HG02943 (cell line): ENCODE measurements around the gene CCDC171.

ENCODE experiments used
- ATAC-seq: cut with Tn5 transposase; IDR thresholded peaks from one replicate; pipeline ENCODE4 v1.9.1; 2021; ENCODE audit warnings: mild to moderate bottlenecking, low read depth, moderate library complexity; ENCODE audit not compliant: unreplicated experiment

CCDC171 gene

DNA sequence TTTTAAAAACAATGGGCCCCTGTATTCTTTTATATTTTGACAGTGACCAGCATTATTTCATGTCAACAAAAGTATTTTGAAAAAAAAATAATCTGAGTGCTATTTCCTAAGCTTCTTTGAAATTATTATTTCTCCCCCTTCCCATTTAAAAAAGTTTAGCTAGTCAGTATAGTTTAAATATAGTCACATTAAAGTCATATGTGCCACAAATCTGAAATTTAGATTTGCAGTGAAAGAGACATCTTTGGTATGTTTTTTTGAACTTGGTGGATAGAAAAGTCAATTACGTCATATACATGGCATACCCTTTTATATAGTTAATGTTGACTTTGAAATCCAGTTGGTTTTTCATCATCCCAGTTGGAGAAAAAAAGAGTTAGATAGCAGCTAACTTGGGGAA, 297.0 kb downstream of the CCDC171 start:
- ATAC-seq: no peak

DNA sequence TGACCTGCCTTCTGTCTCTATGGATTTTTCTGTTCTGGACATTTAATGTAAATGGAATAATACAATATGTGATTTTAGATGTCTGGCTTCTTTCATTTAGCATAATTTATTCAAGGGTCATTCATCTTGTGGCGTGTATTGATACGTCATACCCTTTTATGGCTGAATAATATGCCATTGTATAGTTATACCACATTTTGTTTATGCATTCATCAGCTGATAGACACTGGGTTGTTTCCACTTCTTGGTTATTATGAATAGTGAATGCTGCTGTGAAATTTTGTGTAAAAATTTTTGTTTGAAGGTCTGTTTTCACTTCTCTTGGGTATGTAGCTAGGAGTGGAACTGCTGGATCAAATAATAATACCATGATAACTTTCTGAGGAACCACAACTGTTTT, 298.9 kb downstream of the CCDC171 start:
- no peak for ATAC-seq

DNA sequence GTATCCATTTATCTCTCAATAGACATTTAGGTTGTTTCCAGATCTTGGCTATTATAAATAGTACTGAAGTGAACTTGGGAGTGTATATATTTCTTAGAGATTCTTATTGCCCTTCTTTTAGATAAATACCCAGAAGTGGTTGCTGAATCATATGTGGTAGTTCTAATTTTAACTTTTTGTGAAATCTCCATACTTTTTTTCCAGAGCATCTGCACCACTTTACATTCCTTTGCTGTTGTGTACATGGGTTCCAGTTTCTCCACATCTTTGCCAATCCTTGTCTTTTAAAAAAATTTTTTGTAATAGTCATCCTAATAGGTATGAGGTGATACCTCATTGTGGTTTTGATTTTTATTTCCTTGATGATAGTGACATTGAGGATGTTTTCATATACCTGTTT, 303.7 kb downstream of the CCDC171 start:
- no peak for ATAC-seq

DNA sequence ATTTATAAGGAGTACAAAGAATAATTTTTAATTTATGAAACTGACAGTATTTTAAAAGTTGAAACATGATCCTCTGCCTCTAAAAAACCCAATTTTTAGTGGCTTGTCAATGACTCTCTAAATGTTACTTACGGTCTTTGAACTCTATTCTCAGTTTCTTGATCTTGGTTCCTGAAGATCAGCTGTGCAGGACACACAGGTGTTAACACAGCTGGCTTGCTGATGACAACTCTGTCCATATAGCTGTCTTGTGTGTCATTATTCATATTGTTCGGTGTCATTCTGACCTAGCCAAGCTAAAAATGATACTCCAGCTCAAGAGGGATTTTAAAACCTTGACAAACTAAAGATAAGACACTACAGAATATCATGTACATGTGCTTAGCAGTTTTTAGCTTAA, 314.5 kb downstream of the CCDC171 start:
- ATAC-seq: no peak

DNA sequence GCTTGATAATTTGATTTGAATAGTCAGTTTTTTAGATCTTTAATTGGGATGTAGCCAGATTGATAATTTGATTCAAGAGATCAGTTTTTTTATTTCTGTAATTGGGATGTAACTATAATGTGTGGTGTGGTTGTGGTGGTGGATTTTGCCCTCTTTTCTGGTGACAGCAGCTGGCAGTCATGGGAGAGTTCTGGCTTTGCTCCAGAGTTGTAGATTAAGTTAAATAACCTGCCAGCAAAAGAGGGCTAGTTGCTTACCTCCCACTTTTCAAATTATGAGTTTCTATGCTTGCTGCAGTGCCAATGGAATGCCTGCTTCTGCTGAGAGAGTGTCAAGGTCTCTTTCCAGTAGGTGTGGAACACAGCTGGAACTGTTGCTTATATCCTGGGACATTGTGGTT, 315.1 kb downstream of the CCDC171 start:
- ATAC-seq: no peak

DNA sequence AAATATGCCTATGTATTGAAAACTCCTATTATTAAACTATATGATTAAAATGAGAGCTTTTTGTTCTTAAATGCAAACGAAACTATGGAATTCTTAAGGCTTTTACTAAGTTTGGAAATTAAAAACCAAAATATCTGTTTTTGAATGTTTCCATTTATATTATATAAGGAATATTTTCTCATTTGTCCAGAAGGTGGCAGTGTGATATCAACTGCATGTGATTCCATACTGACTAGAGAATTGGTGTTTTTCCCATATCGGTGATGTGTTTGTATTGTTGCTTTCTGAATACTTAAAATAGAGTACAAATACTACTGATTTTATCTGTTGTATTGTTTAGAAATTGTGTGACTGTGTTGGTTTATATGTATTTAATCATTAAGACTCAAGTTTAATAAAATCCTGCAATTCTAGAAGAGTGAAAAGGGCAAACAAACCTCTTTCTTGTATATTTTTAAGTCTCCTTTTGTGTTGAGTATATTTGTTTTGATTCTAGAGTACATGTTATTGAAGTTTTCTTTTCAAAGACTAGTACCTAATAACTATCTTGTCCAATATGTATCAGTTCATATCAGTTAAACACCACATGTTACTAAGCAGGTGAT, 320.8 kb downstream of the CCDC171 start:
- ATAC-seq: no peak

DNA sequence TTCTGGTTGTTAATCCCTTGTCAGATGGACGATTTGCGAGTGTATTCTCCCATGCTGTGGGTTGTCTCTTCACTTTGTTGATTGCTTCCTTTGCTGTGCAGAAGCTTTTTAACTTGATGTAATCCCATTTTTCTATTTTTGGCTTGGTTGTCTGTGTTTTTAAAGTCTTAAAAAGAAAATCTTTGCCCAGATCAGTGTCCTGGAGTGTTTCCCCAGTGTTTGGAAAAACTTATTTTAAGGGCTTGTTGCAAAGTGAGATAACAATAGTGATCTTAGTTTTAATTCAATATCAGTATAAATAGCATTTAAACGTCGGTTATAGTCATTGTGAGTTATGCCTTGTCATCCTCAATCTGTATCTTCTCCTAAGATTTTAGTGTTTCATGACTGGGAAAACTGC, 329.5 kb downstream of the CCDC171 start:
- ATAC-seq: no peak

DNA sequence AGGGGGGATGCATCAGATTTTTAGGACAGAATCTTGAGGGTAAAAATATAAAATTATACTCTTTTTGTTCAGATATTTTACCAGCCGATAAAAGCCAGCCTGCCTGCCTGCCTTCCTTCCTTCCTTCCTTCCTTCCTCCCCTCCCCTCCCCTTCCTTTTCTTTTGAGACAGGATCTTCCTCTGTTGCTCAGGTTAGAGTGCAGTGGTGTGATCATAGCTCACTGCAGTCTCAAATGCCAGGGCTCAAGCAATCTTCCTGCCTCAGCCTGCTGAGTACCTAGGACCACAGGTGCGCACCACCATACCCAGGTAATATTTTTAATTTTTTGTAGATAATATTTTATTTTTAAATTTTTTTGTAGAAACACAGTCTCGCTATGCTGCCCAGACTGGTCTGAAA, 330.0 kb downstream of the CCDC171 start:
- ATAC-seq: no peak

DNA sequence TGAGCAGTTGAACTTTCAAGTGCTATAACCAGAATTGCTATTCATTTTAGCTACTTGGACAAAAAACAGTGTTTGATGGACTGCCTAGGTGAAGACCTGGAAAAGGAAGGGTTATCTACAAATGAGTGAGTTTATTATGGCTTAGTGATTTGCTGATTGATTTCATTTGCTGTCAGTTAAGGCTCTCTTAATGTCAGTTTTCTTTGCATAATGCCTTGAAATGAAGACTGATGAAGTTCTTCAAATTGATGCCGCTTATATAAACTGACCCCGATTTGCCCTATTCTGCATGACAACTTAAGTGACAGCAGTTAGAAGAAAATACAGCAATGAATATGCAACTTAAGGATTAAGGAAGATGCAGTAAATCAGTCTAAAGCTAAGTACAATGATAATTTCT, 332.6 kb downstream of the CCDC171 start:
- ATAC-seq: no peak

DNA sequence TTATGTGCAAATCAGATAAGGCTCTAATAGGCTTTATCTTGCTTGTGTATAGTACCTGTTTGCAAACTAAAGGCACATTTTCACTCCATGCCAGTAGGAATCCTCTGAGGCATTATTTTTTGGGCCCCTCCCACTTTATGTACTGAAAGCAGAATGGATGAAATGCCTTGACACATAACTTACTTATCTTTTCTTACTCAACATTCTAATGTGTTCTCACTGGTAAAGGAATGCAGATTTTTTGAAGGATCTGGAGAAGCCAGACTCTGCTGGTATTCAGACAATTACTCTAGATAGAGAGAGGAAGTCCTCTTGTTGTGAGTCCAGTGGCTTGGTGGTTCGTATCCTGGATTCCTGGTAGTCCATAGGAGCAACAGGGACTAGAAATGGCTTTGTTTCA, 336.7 kb downstream of the CCDC171 start:
- no peak for ATAC-seq

DNA sequence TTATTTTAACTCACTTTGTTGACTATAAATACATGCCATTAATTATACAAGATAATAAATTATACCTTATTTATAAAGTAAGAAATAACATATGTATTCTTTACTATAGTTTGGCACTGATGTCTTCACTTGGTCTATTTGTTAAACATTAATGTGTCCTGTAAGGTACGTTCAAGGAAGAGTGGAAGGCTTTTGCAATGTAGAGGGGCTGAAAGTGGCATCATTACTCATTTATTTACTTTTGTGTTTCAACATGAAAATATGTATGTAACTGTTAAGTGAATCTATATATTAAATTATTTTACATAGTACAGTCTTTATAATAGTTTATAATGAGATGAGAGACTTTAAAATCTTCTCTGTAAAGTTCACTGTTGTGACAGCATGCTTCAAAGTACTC, 348.7 kb downstream of the CCDC171 start:
- ATAC-seq: no peak

DNA sequence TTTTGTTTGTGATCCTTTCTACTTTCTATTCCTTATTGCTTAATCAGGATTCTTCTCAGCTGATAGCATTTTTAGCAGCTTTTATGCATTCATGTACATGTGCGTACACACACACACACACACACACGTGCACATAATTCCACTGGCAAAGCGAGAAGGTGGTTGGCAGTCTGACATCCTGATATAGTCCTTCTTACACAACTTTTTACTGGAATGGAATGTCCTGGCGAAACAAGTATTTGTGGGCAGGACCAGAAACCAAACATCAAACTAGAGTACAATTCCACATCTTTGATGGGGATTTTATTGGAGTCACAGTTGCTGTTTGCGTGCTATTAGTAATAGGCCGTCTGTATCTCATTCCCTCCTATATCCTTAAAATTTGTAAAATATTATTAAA, 356.5 kb downstream of the CCDC171 start:
- no peak for ATAC-seq

DNA sequence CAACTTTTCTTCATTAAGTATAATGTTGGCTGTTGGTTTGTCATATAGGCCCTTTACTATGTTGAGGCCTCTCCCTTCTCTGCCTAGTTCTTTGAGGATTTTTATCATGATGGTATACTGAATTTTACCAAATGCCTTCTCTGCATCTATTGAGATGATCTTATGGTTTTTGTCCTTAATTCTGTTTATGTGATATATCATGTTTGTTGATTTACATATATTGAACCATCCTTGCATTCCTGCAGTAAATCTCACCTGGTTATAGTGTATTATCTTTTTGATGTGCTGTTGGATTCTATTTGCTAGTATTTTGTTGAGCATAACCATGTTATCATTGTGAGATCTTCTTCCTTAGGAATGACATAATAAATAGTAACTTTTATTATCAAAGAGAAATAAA, 362.9 kb downstream of the CCDC171 start:
- no peak for ATAC-seq

DNA sequence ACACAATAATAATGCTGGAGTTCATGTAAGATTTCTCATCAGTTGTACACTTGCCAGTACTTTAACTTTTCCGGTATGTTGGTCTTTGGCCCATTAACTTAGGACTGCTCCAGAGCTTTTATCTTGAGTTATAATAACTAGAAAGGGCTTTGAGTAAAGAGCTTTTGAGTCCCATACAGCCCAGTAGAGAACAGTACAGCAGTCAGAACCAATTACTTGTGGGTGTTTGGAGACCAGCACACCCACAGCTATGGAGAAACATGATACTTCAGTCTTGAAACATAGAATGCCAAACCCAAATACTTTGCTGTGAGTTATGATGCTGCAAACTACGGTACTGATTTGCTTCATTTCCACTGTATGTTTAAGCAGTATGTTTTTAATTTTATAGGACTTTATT, 374.3 kb downstream of the CCDC171 start:
- no peak for ATAC-seq

DNA sequence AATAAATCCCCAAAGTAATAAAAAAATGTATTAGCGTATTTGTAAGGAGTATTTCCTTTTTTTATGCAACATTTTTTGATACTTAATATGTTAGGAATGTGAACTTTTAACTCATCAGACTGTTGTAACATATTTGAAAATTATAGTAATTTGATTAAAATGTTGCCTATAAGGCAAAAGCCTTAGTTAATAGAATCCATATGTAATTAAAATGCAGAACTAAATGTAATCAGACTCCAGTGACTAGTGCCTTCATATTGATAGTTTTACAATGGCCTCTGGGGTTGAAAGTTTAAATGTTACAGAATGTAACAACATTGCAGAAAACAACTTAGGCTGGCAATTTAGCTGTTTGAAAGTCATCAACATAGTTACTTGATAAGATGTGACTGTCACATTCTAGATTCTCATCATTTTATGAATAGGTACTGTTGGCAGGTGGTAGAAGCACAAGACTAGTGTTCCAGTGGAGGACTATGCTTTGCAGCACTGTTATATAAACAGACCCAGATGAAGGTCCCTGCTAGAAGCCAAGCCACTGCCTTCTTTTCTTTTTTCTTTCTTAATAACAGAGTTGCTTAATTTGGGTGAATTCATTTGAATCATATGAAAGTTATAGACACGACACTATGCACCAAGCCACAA, 382.9 kb downstream of the CCDC171 start:
- ATAC-seq: no peak

DNA sequence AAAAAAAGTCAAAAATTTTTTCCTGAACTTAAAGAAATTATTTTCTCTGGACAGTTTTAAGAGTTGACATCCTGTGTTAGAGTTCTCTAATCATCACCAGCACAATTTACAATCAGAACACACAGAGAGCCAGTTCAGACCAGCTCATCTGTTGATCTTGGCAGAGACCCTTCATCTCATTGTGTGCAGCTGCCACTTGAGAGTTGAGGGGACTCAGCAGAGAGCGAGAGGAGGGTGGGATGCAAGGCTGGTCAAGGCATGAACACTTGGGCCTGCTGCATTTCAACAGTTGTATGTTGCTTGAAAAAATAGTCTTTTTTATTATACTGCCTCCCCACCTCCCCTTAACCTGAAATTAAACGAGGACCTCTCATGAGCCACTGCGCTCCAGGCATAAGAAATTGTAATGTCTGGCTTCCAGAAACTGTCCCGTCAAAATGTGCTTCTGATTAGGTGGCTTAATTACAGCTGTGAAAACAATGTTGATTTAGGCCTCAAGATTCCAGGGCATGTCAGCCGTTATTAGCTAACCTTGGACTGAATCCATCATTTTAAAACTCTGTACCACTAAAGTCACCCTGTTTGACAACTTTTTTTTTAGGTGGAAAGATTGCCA, 383.6 kb downstream of the CCDC171 start:
- no peak for ATAC-seq

DNA sequence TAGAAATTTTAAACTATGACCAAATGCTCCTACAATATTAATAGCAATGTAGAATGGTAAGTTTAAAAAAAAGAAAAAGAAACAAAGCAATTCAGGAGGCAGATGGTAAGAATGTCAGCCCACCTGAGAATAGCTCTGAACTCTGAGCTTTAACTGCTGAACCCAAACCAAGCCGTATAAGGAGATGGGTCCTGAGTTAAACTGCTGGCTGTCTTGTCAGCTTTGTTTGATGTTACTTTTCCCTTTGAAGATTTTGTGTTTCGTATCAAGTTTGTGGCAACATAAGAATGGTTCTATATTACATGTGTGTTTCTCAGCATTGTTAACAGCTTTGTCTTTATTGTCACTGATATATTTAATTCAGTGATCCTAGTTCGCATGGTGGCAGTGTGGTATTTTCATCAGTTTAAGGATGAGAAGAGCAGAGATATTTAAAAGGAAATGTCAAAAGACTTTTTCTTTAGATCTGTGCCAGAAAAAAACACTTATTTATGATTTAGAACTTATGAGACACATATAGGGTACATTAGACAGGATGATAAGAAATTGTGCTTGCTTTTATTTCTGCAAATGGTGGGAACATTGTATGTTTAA, 390.1 kb downstream of the CCDC171 start:
- no peak for ATAC-seq

DNA sequence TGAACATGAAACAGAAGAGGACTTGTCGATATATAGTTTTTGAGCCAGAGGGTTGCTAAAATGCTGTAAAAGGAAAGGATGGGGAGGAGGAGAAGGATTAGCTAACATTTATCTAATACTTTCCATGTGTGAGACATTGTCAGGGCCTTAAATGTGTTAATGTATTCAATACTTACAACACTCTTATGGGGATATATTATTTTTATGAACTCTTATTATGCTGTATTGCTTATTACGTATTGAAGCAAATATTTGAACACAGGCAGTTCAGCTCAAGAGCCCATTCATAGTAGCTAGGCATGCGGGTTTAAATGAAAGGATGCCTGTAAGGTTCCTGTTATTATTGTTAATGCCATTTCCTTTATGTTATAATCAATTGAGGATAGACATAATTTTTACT, 391.5 kb downstream of the CCDC171 start:
- ATAC-seq: no peak

DNA sequence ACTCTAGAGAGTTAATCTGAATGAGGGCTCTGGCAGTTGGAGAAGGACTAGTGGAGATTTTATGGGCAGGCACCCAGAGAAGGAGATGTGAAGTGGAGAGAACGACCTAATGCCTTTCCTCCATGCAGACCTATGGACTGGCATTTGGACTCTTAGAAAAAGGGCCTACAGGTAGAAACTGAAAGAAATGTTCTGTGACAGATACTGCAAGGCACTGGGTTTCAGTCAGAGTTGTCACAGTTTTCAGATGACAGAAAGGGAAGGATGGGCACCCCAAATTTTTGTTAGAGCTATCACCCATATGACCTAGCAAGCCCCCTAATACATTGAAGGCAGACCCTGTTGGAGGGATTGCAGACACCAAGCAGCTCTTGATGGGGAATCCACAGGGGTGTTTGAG, 406.8 kb downstream of the CCDC171 start:
- no peak for ATAC-seq

DNA sequence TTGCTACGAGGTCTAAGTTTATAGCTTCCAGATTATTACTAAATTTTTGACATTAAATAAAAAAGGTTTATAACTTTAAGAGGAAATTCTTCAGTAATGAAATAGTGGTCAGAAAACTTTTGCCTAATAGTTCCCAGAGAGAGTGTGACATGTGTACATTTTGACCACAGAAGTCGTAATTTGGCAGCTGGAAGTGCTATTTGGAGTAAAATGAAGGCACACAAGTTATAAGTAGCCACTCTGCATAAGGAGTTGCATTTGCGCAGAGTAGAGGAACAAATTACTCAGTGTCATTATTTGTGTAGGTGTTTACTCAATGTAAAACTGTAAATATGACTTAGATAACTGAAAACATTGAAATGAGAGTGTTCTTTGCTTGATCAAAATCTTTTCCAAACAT, 408.4 kb downstream of the CCDC171 start:
- ATAC-seq: no peak

DNA sequence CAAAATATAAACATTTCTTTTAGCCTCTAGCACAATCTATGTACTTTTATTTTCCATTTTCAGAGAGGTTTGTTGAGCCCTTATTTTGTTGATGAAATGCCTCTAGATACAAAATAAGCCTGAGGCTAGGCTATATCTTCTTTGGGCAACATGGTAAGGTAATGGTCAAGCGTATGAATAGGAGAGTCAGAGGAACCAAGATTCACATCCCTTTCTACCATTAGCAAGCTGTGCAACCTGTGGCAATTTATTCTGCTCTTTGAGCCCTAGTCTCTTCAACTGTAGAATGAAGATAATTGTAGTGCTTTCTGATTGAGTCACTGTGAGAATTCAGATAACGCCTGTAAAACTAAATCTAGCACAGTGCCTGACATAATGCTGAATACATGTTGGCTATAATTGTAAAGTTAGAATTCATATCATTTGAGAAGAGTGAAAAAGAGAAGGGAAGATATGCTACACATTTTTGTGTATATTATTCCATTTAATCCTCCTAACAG, 412.5 kb downstream of the CCDC171 start:
- no peak for ATAC-seq

DNA sequence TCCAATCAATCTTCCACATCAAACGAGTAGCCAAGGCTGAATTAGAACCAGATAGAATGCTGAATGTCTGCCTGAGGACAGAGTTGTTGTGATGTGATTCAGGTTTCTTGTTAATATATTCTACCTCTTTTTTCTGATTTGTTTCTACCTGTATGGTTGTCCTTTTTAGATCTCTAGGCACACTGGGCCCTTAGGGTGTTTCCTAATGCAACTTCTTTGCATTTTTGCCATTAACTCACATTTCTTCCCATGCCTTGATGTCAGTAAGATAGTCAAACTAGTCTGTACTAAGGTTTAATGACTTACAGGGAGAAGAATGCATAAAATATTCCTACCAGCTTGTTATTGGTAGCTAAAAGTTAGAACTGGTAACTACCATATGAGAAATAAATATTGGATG, 413.6 kb downstream of the CCDC171 start:
- no peak for ATAC-seq
